Activated CD4-positive, alpha-beta memory T cell treated with anti-CD3 and anti-CD28 coated beads for 36 hours (primary cell): ENCODE data around the gene OR4D5. TPM values are rescaled to one million over a fixed set of nuclear protein-coding genes. Genes with fewer than 3 reads are reported as not detected.

Source experiments
- CTCF ChIA-PET: fragments of 350-600 bp; sonication (Branson Sonifier 250); formaldehyde crosslinking; loops from one replicate; lab custom pipeline; 2021; ENCODE audit warnings: antibody characterized with exemption, inconsistent platforms; lab: Charles Lee
- POLR2A ChIA-PET: fragments of 350-600 bp; sonication (Branson Sonifier 250); formaldehyde crosslinking; loops from one replicate; lab custom pipeline; 2021; ENCODE audit warnings: antibody characterized with exemption; lab: Charles Lee
- DNase-seq: peaks from one replicate; pipeline ENCODE4 v3.0.0-alpha.2; 2020
- H3K27ac Mint-ChIP-seq: one replicate; pipeline ENCODE4 v1.8.0; 2021; ENCODE audit warnings: mixed read lengths
- H3K27me3 Mint-ChIP-seq: one replicate; pipeline ENCODE4 v1.8.0; 2021; ENCODE audit warnings: mixed read lengths
- H3K36me3 Mint-ChIP-seq: one replicate; pipeline ENCODE4 v1.8.0; 2021; ENCODE audit warnings: mixed read lengths
- H3K4me1 Mint-ChIP-seq: one replicate; pipeline ENCODE4 v1.8.0; 2021; ENCODE audit warnings: low read depth, mixed read lengths
- H3K4me3 Mint-ChIP-seq: one replicate; pipeline ENCODE4 v1.8.0; 2021; ENCODE audit warnings: mild to moderate bottlenecking, mixed read lengths
- H3K9me3 Mint-ChIP-seq: one replicate; pipeline ENCODE4 v1.8.0; 2021; ENCODE audit warnings: mixed read lengths
- intact Hi-C: fragments of 100-400 bp; cut with micrococcal nuclease; formaldehyde crosslinking; loops from one replicate; pipeline ENCODE4 v1.15.1; 2023
- total RNA-seq, 2 experiments: library from RNA; stranded (reverse); gene quantifications; one replicate each; pipeline ENCODE4 v1.2.3, GENCODE V29; 2021

OR4D5 gene
- total RNA-seq, 2 experiments from 2014 or later: not detected

- H3K36me3 Mint-ChIP-seq: no peaks in the 10 kb centered on the region
- no peaks in the 10 kb centered on the region for H3K4me1 Mint-ChIP-seq
- intact Hi-C loops: no loop called here
- H3K9me3 Mint-ChIP-seq: peaks cover under 1% of the 10 kb centered on the region
- H3K4me3 Mint-ChIP-seq: no peak overlapping the region
- peaks cover 5% of the 10 kb centered on the region for H3K27me3 Mint-ChIP-seq
- no peak for DNase-seq
- POLR2A ChIA-PET: no interaction called here
- CTCF ChIA-PET: interaction anchor here (0.6 kb wide), 1 partner anchor 668 kb away, joined by 3 read pairs; no protein-coding TSS in a partner anchor
- H3K27ac Mint-ChIP-seq: no peak overlapping the region
These were observed 34.4 kb downstream of the OR4D5 start for GRCh38 chr11:123973816-123974215.

GRCh38 chr11:123976770-123977560, 37.5 kb downstream of the OR4D5 start:
- CTCF ChIA-PET: no interaction called here
- POLR2A ChIA-PET: no interaction called here
- Mint-ChIP-seq H3K9me3 (no peaks in the 10 kb centered on the region), H3K36me3 (no peaks in the 10 kb centered on the region), H3K4me1 (no peaks in the 10 kb centered on the region), H3K27ac (no peak overlapping the region), H3K27me3 (peaks cover 5% of the 10 kb centered on the region), H3K4me3 (no peak overlapping the region)
- no peak for DNase-seq
- intact Hi-C loops: no loop called here

DNA sequence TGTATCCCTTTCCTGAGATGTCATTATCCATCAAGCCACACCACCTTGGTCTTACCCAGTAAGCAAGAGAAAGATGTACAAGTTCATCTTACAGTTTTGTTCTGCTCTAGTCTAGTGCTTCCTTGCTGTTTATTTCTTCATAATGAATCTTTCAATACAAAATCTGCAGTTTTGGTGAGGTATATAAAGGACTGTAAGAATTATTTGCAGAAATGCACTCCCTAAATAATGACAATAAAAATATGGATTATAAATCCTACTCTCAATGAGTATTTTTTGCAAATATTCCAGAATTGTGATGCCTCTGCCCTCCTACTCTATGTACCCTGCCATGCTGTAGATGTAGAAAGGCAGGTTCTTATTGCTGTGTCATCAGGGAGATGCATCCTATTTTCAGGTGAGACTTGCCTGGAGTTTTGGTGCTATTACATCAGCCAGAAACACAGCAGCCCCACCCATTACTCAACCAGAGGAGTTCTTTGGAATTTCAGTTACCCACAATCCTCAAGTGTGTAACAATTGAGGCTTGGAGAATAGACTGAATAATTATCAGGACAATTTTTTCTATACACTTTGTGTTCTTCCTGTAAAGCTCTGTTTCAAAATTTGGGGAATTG, 38.4 kb downstream of the OR4D5 start, which contains the start of gene OR10S1:
OR10S1 (minus strand) TSS at position 51 of the 617 bp plus-strand sequence. CDS start 117 bp downstream, outside the sequence.
- Mint-ChIP-seq H3K36me3 (peaks cover 1% of the 10 kb centered on the region), H3K4me3 (no peak within 1 kb of the TSS), H3K27ac (no peak within 1 kb of the TSS), H3K4me1 (no peaks in the 10 kb centered on the region), H3K27me3 (peaks cover 5% of the 10 kb centered on the region), H3K9me3 (peaks cover 9% of the 10 kb centered on the region)
- POLR2A ChIA-PET: no interaction called here
- no peak for DNase-seq
- CTCF ChIA-PET: no interaction called here
- intact Hi-C loops: no loop called here

DNA sequence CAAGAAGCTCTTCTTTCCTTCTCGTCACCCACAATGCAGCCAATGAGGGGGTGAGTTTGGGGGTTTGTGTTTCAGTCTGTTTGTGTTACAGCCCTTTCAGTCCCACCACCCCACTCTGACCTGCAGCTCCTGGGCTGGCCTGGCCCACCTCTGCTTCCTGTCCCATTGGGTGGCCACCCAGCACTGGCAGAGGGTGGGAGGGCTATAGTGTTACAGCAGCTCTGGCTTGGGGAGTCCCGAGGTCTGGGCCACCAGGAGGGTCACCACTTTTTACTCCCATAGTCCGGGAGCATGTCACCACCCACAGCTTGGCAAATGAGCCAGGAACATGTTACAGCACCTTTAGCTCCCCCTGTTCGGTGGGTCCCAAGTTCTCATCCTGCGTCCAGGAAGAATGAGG, 39.9 kb downstream of the OR4D5 start:
- H3K4me1 Mint-ChIP-seq: no peaks in the 10 kb centered on the region
- no peak overlapping the region for H3K27ac Mint-ChIP-seq
- H3K9me3 Mint-ChIP-seq: peaks cover 10% of the 10 kb centered on the region
- CTCF ChIA-PET: no interaction called here
- intact Hi-C loops: no loop called here
- no peak for DNase-seq
- POLR2A ChIA-PET: no interaction called here
- H3K4me3 Mint-ChIP-seq: no peak overlapping the region
- H3K27me3 Mint-ChIP-seq: no peaks in the 10 kb centered on the region
- H3K36me3 Mint-ChIP-seq: peaks cover 1% of the 10 kb centered on the region

Other genes starting within 250 kb of the OR4D5 start
- gene ZNF202, start 198.0 kb upstream of the OR4D5 start, total RNA-seq: 1 to 10 TPM; 7.8 to 7.9 TPM
- not detected for gene OR6X1, start 185.1 kb upstream of the OR4D5 start, total RNA-seq
- not detected for gene OR6M1, start 133.3 kb upstream of the OR4D5 start, total RNA-seq
- gene TMEM225, start 53.9 kb upstream of the OR4D5 start, total RNA-seq: not detected
- not detected for gene OR8D4, start 37.5 kb upstream of the OR4D5 start, total RNA-seq
- gene OR6T1, start 4.2 kb downstream of the OR4D5 start, total RNA-seq: not detected
- not detected for gene OR10S1, start 38.2 kb downstream of the OR4D5 start, total RNA-seq
- gene OR10G6, start 55.5 kb downstream of the OR4D5 start, total RNA-seq: not detected
- not detected for gene OR10G4, start 73.4 kb downstream of the OR4D5 start, total RNA-seq
- gene OR10G9, start 83.4 kb downstream of the OR4D5 start, total RNA-seq: not detected
- not detected for gene OR10G8, start 87.2 kb downstream of the OR4D5 start, total RNA-seq
- gene OR10G7, start 101.7 kb downstream of the OR4D5 start, total RNA-seq: not detected
- 1 to 10 TPM; 6.9 to 7.5 TPM for gene VWA5A, start 175.8 kb downstream of the OR4D5 start, total RNA-seq
- gene OR10D3, start 243.7 kb downstream of the OR4D5 start, total RNA-seq: not detected